GM19468 (cell line): ENCODE measurements around the gene MRPS11.
"Not testable (repeated sequence)": the region's sequence is repeated elsewhere in the genome, so short reads cannot be mapped to it uniquely, and the experiment has no call there.

ENCODE experiments used
- ATAC-seq: cut with Tn5 transposase; IDR thresholded peaks from one replicate; pipeline ENCODE4 v1.9.1; 2021; ENCODE audit warnings: mild to moderate bottlenecking, moderate library complexity, moderate number of reproducible peaks; ENCODE audit not compliant: unreplicated experiment; ENCODE audit errors: extremely low read depth

MRPS11 gene

GRCh38 chr15:88454867-88455810 is 12.4 kb upstream of the MRPS11 start:
- ATAC-seq, result peak; percentile 67

GRCh38 chr15:88456733-88457132 is 10.8 kb upstream of the MRPS11 start:
- ATAC-seq, result no peak

- ATAC-seq, result no peak
These were observed 3.5 kb upstream of the MRPS11 start for GRCh38 chr15:88463870-88464532.

GRCh38 chr15:88465633-88466224 is 1.8 kb upstream of the MRPS11 start:
- ATAC-seq, result no peak

GRCh38 chr15:88467935-88468528 is 524 bp downstream of the MRPS11 start:
- no peak for ATAC-seq

- not testable (repeated sequence) for ATAC-seq
These were observed 1.2 kb downstream of the MRPS11 start for GRCh38 chr15:88468721-88469120.

GRCh38 chr15:88469321-88469720 is 1.8 kb downstream of the MRPS11 start:
- no peak for ATAC-seq

- ATAC-seq, result no peak
These were observed 3.3 kb downstream of the MRPS11 start for GRCh38 chr15:88470625-88471372.

GRCh38 chr15:88472225-88472624 is 4.7 kb downstream of the MRPS11 start:
- no peak for ATAC-seq

GRCh38 chr15:88473661-88474293 is 6.3 kb downstream of the MRPS11 start:
- not testable (repeated sequence) for ATAC-seq

- no peak for ATAC-seq
These were observed 9.1 kb downstream of the MRPS11 start for GRCh38 chr15:88476635-88477060.

DNA sequence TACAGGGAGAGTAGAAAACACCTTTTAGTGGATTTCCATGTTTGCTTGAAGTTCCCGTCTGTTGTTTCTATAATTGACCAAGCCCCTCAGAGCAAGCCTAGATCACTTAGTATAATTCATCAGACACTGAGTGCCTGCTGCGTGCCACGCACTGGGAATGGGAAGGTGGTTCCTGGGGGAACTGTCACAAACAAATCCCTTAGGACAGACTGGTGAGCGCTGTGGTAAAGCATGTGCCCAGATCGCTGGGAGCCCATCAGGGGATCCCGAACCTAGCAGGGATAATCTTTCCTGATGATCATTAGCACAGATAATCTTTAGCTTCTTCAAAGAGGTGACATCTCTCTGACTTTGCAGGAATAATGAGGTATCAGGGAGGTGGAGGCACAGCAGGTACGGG is 9.6 kb downstream of the MRPS11 start:
- ATAC-seq, result no peak

DNA sequence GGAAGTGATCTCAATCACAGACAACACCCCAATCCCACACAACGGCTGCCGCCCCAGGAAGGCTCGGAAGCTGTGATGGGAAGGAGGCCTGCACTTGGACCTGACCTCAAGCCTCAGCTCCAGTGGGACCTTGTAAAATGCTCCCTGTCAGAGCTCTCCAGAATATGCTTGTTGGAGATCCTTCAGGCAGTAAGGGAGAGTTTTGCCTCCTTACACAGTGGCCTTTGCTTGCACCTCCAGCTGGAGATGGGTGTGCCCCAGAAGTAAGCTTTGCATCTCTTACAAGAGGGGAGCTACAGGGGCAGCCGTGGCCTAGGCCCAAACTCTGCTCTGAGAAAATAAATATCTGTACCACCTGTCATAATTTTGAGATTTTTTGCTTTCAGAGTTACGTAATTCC is 10.4 kb downstream of the MRPS11 start:
- no peak for ATAC-seq

GRCh38 chr15:88479169-88479568 is 11.7 kb downstream of the MRPS11 start:
- ATAC-seq, result no peak

GRCh38 chr15:88480981-88481380 is 13.5 kb downstream of the MRPS11 start:
- no peak for ATAC-seq

DNA sequence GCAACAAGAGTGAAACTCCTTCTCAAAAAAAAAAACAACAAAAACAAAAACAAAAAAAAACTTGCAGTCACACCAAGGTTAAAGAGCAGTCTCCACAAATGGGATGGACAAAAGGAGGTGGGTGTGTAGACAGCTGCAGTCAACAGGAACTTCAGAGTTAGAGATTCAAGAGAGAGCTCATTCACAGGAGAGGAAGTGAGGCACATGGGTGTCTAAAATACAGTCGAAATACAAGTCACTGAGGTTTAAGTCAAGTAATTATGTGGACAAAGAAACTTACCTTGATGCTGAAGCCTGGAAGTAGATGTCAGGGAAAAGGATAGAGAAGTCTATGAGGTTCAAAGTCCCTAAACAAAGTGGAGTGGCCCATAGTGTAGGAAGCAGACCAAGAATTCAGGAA is 14.8 kb downstream of the MRPS11 start:
- ATAC-seq, result no peak

DNA sequence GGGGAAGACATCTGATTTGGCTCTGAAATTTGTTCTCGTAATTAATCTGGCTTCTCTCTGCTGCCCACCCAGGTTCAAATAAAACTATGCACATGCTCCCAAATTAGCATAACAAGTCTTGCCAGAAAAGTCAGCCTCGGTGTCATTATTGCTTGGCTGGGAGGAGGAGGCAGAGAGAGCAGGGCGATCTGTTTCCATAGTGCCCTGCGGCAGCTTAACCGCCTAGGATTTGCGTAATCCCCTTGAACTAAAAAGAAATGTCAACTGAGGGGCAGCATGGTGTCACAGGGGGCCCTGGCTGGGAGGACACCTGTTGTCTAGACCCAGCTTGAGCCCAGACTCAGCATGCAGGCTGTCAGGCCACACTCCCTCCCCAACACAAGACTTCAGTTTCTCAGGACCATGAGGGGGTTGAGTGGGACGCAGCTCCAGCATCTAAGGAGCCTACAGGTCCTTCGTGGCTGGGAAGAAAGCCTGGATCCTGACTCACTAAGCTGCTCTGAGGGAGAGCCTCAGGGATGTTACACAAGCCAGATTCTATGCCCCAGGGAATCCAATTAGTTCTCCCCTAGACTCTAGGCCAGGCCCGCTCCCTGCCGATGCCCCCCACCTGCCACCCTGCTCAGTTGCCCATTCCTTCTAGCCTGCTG is 17.3 kb downstream of the MRPS11 start:
- no peak for ATAC-seq

- no peak for ATAC-seq
These were observed 19.8 kb downstream of the MRPS11 start for GRCh38 chr15:88487178-88487795.
